ENCODE measurements around the gene CDH23.
A peak's percentile ranks its signal among the peaks of the same experiment; 100 is the strongest.

Gene CDH23

GRCh38 chr10:71453186-71453585, 56.5 kb downstream of the CDH23 start:
- no peak overlapping the region for H3K4me3 ChIP-seq (ENCODE audit: low read length)
- no peak for TF ChIP-seq CTCF (conservative IDR thresholded peaks at IDR 0.05; ENCODE audit: low read depth, low read length)
- DNase-seq (ENCODE audit: low read depth) = no peak

GRCh38 chr10:71454347-71454746, 57.6 kb downstream of the CDH23 start:
- DNase-seq (ENCODE audit: low read depth) = no peak
- TF ChIP-seq CTCF (conservative IDR thresholded peaks at IDR 0.05; ENCODE audit: low read depth, low read length) = no peak
- H3K4me3 ChIP-seq (ENCODE audit: low read length) = no peak overlapping the region

GRCh38 chr10:71455035-71455434, 58.3 kb downstream of the CDH23 start:
- no peak for DNase-seq (ENCODE audit: low read depth)
- no peak overlapping the region for H3K4me3 ChIP-seq (ENCODE audit: low read length)
- no peak for TF ChIP-seq CTCF (conservative IDR thresholded peaks at IDR 0.05; ENCODE audit: low read depth, low read length)

DNA sequence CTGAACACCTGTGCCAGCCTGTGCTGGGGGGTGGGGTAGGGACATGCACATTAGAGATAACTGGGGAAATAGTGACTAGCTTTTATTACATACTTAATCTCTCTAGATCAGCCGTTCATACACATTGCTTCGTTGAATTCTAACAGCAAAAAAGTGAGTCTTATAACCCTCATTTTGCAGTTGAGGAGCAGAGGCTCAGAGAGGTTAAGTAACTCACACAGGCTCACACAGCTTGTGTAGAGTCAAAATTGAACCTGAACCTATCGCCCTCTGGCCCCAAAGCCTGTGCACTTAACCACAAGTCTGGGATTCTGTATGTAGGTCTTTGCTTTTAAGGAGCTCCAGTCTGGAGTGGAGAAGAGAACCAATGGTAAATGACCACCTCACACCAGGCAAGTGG, 59.9 kb downstream of the CDH23 start:
- no peak for DNase-seq (ENCODE audit: low read depth)
- no peak overlapping the region for H3K4me3 ChIP-seq (ENCODE audit: low read length)
- no peak for TF ChIP-seq CTCF (conservative IDR thresholded peaks at IDR 0.05; ENCODE audit: low read depth, low read length)

GRCh38 chr10:71457908-71458307, 61.2 kb downstream of the CDH23 start:
- TF ChIP-seq CTCF (conservative IDR thresholded peaks at IDR 0.05; ENCODE audit: low read depth, low read length) = no peak
- no peak overlapping the region for H3K4me3 ChIP-seq (ENCODE audit: low read length)
- no peak for DNase-seq (ENCODE audit: low read depth)

DNA sequence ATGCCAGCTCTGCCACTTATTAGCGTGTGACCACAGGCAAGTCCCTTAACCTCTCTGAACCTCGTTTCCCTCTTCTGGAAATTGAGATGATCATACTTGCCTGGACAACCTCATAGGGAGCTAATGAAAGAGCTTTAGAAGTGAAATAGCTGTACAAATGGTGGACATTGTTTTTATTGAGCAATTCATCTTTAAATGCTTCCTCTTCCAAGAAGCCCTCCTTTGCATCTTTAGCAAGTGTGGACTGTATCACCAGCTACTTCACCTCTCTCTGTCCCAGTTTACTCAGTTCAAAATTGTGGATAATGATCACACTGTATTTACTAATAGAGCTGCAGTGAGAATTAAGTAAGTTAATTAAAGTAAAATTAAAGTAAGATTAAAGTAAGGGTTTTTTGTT, 61.7 kb downstream of the CDH23 start:
- H3K4me3 ChIP-seq (ENCODE audit: low read length) = no peak overlapping the region
- TF ChIP-seq CTCF (conservative IDR thresholded peaks at IDR 0.05; ENCODE audit: low read depth, low read length) = no peak
- no peak for DNase-seq (ENCODE audit: low read depth)

- H3K4me3 ChIP-seq (ENCODE audit: low read length) = no peak overlapping the region
- peak; percentile 2 for TF ChIP-seq CTCF (conservative IDR thresholded peaks at IDR 0.05; ENCODE audit: low read depth, low read length)
- DNase-seq (ENCODE audit: low read depth) = no peak
Measured at GRCh38 chr10:71459513-71459912, 62.8 kb downstream of the CDH23 start.

Measured in retinal pigment epithelial cell (primary cell).